HL-60/S4 treated with retinoic acid at 250 ng/mL for 4 days and 3 days (cell line): ENCODE data around the gene STON2.
"Not testable (repeated sequence)": the region's sequence is repeated elsewhere in the genome, so short reads cannot be mapped to it uniquely, and the experiment has no call there.

Experiments
- in situ Hi-C: fragments of 300-500 bp; cut with MboI; formaldehyde crosslinking; loops from 2 replicates; pipeline ENCODE4 v1.7.0; 2022; ENCODE audit warnings: low sequenced_read_pairs

STON2 gene

DNA sequence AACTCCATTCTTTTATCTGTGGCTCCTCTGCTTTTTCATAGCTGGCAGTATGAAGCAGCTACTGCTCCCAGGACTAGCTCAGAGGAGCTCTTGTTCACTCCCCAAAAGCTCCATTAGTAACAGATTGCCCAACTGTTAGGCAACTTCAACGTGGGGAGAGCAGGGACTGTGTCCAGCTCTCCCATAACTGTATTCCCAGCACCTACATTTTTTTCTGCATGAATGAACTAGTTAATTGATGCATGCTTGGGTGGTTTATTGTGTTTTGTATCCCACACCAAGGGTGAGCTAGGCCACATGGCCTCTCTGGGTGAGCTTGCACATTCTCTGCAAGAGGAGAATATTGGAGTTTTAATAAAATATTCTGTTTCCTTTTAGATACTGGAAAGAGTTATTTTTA lies 15.2 kb downstream of the STON2 start:
- in situ Hi-C loops = no loop called here

GRCh38 chr14:81382517-81383225 lies 17.5 kb downstream of the STON2 start:
- in situ Hi-C loops = no loop called here

- in situ Hi-C loops = not testable (repeated sequence)
These were observed 20.1 kb downstream of the STON2 start for GRCh38 chr14:81380009-81380408.

- in situ Hi-C loops = no loop called here
These were observed 28.3 kb downstream of the STON2 start for GRCh38 chr14:81371802-81372201.

DNA sequence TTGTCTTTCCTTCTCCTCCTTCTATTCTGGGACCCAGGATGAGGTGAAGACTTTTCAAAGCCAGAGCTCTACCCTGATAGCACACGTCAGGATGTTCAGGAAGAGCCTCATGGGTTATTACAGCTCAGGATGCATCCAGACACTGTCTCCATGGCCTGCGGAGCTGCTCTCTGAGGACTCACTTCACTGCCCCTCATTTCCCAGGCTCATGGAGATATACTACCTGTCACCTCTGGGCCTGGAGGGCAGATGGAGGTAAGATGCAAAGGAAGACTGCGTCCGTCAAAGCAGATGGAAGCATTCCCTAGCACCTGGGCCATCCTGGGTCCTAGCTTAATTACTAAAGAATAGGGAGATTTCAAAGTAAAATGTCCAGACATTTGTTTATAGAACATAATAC lies 32.6 kb downstream of the STON2 start:
- in situ Hi-C loops = no loop called here

DNA sequence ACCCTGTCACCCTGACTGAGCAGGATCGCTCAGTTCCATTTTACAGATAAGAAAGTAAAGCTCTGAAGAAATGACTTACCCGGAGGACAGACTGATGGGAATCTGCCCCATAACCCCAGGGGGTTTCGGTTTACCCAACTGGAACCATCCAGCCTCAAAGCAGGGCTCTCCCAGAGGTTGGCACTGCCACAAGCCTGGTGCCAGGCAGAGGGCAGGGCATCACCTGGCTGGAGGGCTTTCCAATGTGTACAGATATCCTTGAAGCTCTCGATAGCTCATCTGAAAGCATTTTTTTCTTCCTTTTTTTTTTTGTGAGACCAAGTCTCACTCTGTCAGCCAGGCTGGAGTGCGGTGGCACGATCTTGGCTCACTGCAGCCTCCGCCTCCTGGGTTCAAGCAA lies 33.2 kb downstream of the STON2 start:
- in situ Hi-C loops = no loop called here

- in situ Hi-C loops = no loop called here
These were observed 33.9 kb downstream of the STON2 start for GRCh38 chr14:81366214-81366613.

DNA sequence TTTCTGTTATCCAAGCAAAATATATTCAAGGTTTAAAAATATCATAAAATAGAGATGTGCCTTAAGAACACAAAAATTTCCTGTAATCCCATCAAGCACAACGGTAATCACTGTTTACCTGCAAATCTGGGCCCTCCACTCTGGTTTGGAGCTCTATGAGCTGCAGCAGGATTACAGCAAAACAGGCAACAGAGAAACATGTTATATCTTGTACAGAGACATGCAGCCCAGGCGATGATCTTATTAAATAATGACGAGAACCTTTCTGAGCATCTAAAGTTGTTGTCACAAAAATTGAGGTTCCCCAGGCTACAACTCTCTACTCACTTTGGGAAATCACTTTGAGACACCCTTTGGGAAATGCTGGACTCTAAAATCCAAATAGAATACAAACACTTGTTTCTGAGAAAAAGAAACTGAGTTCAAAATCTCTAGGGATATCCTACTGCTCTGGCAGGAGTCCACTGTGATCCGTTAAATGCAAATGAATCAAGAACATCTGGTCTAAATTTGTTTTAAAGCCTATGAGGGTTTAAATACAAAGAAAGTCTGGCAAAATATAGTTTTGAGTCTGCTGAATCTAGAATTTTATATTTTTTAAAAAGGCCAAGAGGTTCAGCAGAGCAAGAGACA lies 36.3 kb downstream of the STON2 start:
- in situ Hi-C loops = no loop called here

DNA sequence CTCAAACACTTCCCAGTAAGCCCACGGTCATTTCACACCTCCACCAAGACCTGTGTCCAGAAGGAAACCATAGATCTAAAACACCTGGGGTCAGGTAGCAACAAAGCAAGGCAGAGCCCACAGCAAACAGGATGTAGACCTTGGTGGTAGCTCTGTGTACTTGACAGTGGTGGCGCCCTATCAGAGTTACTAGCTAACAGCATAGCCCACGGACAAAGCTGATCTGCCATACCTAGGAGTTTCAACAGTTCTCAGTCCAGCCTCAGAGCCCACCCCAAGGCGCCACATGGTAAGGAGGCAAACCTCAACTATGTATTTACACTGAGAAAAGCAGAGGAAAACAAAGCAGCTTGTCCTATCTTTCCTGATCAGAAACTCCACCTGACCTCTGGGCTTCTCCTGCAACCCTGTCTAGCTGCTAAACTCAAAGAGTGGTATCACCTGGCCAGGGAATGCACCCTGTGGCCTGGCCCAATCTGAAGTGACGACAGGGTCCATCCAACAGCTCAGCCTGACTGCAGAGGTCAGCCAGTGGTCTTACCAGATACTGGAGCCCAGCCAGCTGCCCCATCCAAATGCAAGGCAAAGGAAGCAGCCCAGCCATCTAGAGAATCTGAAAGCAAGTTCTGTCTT lies 46.3 kb downstream of the STON2 start:
- in situ Hi-C loops = no loop called here

- in situ Hi-C loops = no loop called here
These were observed 47.7 kb downstream of the STON2 start for GRCh38 chr14:81352413-81352812.

DNA sequence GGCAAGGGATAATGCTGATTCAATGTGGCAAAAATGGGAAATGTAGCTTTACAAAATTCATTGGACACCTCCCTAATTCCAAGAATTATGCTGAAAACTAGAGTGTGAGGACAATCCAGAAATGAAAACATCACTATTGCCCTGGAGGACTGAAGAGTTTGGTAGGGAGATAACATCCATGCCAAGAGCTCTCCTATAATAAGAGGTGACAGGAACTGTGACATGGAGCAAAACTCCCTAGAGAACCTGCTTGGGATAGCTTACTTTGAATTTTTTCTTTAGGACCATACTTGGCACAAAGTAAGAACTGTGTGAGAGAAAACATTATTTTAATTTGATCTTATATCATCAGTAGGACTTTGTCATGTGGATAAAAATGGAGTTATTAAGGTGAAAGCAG lies 48.9 kb downstream of the STON2 start:
- in situ Hi-C loops = no loop called here

DNA sequence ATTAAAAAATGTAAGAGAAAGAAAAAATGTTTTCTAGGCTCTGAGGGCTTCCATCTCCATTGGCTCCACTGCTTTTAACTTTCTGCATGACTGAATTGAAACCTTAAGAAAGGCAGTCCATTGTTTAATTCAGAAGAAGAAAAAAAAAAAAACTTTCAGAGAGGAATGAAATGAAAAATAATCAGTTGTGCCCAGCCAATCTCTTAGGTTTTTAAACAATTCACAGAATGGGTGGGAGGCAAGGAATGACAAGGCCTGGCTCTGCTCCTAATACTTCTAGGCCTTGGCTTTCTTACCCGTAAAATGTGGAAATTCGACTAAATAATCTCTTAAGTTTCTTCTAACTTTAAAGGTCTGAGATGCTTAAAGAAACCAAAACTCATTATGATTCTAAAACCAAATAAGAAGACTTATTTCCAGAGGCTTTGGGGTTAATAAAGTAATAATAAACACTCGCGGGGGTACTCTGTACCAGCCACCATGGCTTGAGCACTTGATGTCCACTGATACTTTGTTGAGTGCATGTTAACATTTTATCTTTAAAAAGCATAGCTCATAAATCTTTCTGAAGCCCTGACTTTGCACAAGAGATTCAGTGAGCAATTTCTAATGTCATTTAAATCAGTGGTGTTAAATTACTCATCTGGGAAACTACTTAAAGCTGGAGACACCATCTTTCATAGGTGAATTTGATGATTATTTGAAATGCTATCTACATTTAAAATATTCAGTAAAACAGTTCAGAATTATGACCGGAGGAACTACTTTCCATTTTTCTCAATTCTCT lies 49.6 kb downstream of the STON2 start:
- in situ Hi-C loops = no loop called here

- in situ Hi-C loops = no loop called here
These were observed 52.1 kb downstream of the STON2 start for GRCh38 chr14:81348061-81348460.

- in situ Hi-C loops = no loop called here
These were observed 54.3 kb downstream of the STON2 start for GRCh38 chr14:81345781-81346180.

- in situ Hi-C loops = no loop called here
These were observed 55.5 kb downstream of the STON2 start for GRCh38 chr14:81344481-81345160.

- in situ Hi-C loops = no loop called here
These were observed 56.4 kb downstream of the STON2 start for GRCh38 chr14:81343701-81344100.

- in situ Hi-C loops = no loop called here
These were observed 57.1 kb downstream of the STON2 start for GRCh38 chr14:81342850-81343580.

DNA sequence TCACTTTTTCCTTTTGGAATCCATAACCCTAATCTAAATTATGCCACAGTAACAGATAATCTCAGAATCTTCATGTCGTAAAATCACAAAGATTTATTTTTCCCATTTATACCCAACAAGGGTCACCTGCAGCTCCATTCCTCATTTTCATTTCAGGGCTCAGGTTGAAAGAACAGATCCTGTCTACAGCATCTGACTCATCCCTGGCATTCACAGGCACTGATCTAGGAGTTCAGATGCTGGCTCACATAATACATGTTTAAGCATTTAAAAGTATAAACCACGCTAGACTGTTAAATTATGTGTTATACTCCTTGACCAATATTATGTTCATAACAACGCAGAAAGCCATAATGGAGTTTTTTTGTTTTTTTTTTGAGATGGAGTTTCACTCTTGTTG lies 58.3 kb downstream of the STON2 start:
- in situ Hi-C loops = no loop called here

DNA sequence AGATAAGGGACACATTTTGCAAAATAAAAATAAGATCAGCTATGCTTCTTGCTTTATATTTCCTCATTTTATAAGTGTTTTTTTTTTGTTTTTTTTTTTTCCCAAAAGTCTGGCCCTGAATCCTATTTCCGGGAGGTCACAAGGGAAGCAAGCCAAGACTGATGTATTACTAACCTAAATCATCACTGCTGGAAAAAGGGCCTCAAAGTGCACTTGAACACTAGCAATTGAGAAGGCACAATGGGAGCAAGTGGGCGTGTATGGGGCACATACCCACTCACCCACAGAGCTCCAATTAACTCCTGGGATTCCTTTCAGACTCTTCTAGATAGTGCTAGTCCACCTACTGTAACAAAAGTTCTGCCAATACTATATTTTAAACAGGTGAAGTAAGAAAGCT lies 58.8 kb downstream of the STON2 start:
- in situ Hi-C loops = no loop called here

GRCh38 chr14:81340201-81340600 lies 59.9 kb downstream of the STON2 start:
- in situ Hi-C loops = no loop called here
